Hepatocyte (in vitro differentiated cells): ENCODE results near the gene GLRX. TPM values are rescaled to one million over a fixed set of nuclear protein-coding genes. Genes with fewer than 3 reads are reported as not detected.
"Not testable (repeated sequence)": the region's sequence is repeated elsewhere in the genome, so short reads cannot be mapped to it uniquely, and the experiment has no call there.

ENCODE experiments used
- DNase-seq: peaks from one replicate; pipeline ENCODE4 v3.0.0-alpha.2; 2016; ENCODE audit warnings: low spot score
- H2AFZ ChIP-seq: fragments of 200-600 bp; sonication (generic); 2 replicates; pipeline ENCODE4 v1.6.0; 2016; ENCODE audit warnings: antibody characterized with exemption, mild to moderate bottlenecking
- H3K27ac ChIP-seq: fragments of 200-600 bp; sonication (generic); 2 replicates; pipeline ENCODE4 v1.5.1; 2016; ENCODE audit warnings: mild to moderate bottlenecking
- H3K27me3 ChIP-seq: fragments of 200-600 bp; sonication (generic); 2 replicates; pipeline ENCODE4 v1.6.1; 2016
- H3K36me3 ChIP-seq: fragments of 200-600 bp; sonication (generic); replicated peaks from 2 replicates; pipeline ENCODE4 v1.5.1; 2016; ENCODE audit warnings: low read depth; ENCODE audit not compliant: insufficient read depth
- H3K4me1 ChIP-seq: fragments of 200-600 bp; sonication (generic); 2 replicates; pipeline ENCODE4 v1.5.1; 2016; ENCODE audit warnings: mild to moderate bottlenecking, moderate library complexity; ENCODE audit not compliant: insufficient read depth
- H3K4me2 ChIP-seq: fragments of 200-600 bp; sonication (generic); 2 replicates; pipeline ENCODE4 v1.6.0; 2016
- H3K4me3 ChIP-seq: fragments of 200-600 bp; sonication (generic); 2 replicates; pipeline ENCODE4 v1.5.1; 2016; ENCODE audit warnings: mild to moderate bottlenecking
- H3K79me2 ChIP-seq: fragments of 200-600 bp; sonication (generic); 2 replicates; pipeline ENCODE4 v1.6.0; 2017; ENCODE audit warnings: mild to moderate bottlenecking
- H3K9me2 ChIP-seq: fragments of 200-600 bp; sonication (generic); replicated peaks from 2 replicates; pipeline ENCODE4 v1.6.0; 2017; ENCODE audit warnings: mild to moderate bottlenecking; ENCODE audit not compliant: insufficient read depth
- H3K9me3 ChIP-seq: fragments of 200-600 bp; sonication (generic); 2 replicates; pipeline ENCODE4 v1.5.1; 2016; ENCODE audit warnings: low read depth, mild to moderate bottlenecking
- H4K20me1 ChIP-seq: fragments of 200-600 bp; sonication (generic); 2 replicates; pipeline ENCODE4 v1.6.0; 2016; ENCODE audit warnings: mild to moderate bottlenecking; ENCODE audit not compliant: insufficient read depth, poor library complexity, severe bottlenecking
- EZH2 ChIP-seq: fragments of 200-600 bp; sonication (generic); IDR thresholded peaks from 2 replicates; pipeline ENCODE4 v1.6.1; 2016; ENCODE audit warnings: antibody characterized with exemption, mild to moderate bottlenecking, borderline replicate concordance
- EZH2phosphoT487 ChIP-seq: fragments of 200-600 bp; sonication (generic); IDR thresholded peaks from one replicate; pipeline ENCODE4 v1.6.1; 2018; ENCODE audit warnings: antibody characterized with exemption, mild to moderate bottlenecking, low read depth, moderate library complexity; ENCODE audit not compliant: unreplicated experiment, severe bottlenecking
- WGBS: methylation state at CpG from one replicate; pipeline ENCODE4 v1.1.6; 2016; ENCODE audit warnings: low lambda C conversion rate; ENCODE audit errors: missing lambda C conversion rate; 5-methylcytosine and 5-hydroxymethylcytosine counted together
- polyA plus RNA-seq: library from polyadenylated mRNA; unstranded; fragments of >200 nt; fragmentation: Nextera tagmentation; extraction: Ambion mirVana; gene quantifications from 2 replicates; pipeline ENCODE4 v1.2.1, GENCODE V29; 2016
- total RNA-seq: library from RNA; depleted of rRNA; stranded (reverse); fragments of >200 nt; gene quantifications from 2 replicates; pipeline ENCODE4 v1.2.3, GENCODE V29; 2014
- TF ChIP-seq, protein P1 (sequence below): fragments of 200-600 bp; sonication (generic); IDR thresholded peaks from 2 replicates; pipeline ENCODE4 v1.5.1; 2016; ENCODE audit warnings: antibody characterized with exemption, mild to moderate bottlenecking; ENCODE audit not compliant: poor library complexity

GLRX gene
- total RNA-seq, result 57.8 and 79.1 TPM in 2 replicates
- polyA plus RNA-seq, result 101 and 103 TPM in 2 replicates

DNA sequence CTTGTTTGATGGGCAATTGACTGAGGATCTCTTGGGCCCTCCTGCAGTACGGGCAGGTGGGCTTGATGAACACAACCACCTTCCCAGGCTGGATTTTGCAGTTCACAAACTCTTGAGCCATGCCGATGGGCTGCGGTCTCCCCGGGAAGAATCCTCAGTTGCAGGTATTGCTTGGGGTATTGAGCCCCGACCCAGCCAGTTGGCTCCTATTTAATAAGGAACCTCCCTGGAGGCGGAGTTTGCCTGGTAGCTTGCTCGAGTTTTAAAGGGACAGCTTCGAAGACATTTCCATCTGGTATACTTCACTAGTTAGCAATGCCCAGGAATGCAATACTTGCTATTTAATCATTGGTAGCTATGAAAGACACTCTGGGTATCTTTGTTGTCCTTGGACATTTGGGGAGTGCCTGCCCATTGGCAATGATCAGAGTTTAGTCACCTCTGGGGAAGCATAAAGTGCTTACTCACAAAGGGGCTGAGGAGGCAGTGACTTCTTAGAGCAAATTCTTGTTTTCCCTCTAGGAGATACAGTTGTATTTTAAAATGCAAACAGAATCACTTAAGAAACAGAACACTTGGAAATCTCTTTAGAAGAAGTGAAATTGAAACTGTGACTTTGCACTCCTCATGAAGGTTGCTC lies at the start of gene GLRX:
Gene GLRX (minus strand): TSS at position 185 of the 640 bp plus-strand sequence. CDS start 64 bp downstream, at position 121.
- H4K20me1 ChIP-seq, result peaks cover 4% of the 10 kb centered on the region
- H2AFZ ChIP-seq, result peak within 1 kb of the TSS; percentile 61
- H3K79me2 ChIP-seq, result peaks cover 42% of the 10 kb centered on the region
- H3K9me2 ChIP-seq, result no peaks in the 10 kb centered on the region
- H3K4me3 ChIP-seq, result peak within 1 kb of the TSS; percentile 75
- H3K4me2 ChIP-seq, result peak within 1 kb of the TSS; percentile 89
- peak within 1 kb of the TSS; percentile 95 for H3K27ac ChIP-seq
- H3K36me3 ChIP-seq, result no peaks in the 10 kb centered on the region
- TF ChIP-seq EZH2phosphoT487 (no peak), EZH2 (no peak)
- TF ChIP-seq, protein P1, sequence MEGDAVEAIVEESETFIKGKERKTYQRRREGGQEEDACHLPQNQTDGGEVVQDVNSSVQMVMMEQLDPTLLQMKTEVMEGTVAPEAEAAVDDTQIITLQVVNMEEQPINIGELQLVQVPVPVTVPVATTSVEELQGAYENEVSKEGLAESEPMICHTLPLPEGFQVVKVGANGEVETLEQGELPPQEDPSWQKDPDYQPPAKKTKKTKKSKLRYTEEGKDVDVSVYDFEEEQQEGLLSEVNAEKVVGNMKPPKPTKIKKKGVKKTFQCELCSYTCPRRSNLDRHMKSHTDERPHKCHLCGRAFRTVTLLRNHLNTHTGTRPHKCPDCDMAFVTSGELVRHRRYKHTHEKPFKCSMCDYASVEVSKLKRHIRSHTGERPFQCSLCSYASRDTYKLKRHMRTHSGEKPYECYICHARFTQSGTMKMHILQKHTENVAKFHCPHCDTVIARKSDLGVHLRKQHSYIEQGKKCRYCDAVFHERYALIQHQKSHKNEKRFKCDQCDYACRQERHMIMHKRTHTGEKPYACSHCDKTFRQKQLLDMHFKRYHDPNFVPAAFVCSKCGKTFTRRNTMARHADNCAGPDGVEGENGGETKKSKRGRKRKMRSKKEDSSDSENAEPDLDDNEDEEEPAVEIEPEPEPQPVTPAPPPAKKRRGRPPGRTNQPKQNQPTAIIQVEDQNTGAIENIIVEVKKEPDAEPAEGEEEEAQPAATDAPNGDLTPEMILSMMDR, result no peak
- peaks cover 39% of the 10 kb centered on the region for H3K4me1 ChIP-seq
- DNase-seq, result peak; percentile 85
- H3K27me3 ChIP-seq, result no peaks in the 10 kb centered on the region
- WGBS, result 0% methylated on average over 8 of the region's 8 CpGs
- H3K9me3 ChIP-seq, result no peaks in the 10 kb centered on the region

DNA sequence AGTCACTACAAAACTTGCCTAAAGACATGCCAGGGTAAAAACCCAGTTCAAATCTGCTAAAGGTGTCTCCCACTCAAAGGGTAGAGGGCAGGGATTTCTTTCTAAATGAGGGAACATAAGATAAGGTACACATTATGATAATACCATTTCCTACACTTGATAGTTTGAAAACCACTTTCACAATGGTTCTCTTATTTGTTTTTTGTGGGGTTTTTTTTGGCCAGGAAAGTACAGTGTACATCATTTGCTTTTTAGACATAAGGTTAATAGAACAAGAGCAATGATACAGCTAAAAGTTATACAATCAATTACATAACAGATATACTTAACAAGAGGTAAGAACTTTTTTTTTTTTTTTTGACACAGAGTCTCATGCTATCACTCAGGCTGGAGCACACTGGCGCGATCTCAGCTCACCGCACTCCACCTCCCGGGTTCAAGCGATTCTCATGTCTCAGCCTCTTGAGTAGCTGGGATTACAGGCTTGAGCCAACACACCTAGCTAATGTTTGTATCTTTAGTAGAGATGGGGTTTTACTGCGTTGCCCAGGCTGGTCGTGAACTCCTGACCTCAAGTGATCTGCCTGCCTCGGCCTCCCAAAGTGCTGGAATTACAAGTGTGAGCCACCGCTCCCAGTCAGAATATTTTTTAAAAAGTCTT lies 48.8 kb upstream of the GLRX start:
- H3K9me2 ChIP-seq, result no peaks in the 10 kb centered on the region
- H3K36me3 ChIP-seq, result no peaks in the 10 kb centered on the region
- H3K27me3 ChIP-seq, result no peaks in the 10 kb centered on the region
- TF ChIP-seq EZH2phosphoT487, result no peak
- WGBS, result 97% methylated on average over 9 of the region's 9 CpGs
- H3K4me1 ChIP-seq, result peaks cover 4% of the 10 kb centered on the region
- H2AFZ ChIP-seq, result no peak overlapping the region
- H3K9me3 ChIP-seq, result no peaks in the 10 kb centered on the region
- no peak for DNase-seq
- no peak overlapping the region for H3K4me2 ChIP-seq
- H4K20me1 ChIP-seq, result no peaks in the 10 kb centered on the region
- H3K79me2 ChIP-seq, result no peaks in the 10 kb centered on the region
- peak overlapping the region; percentile 18 for H3K27ac ChIP-seq
- no peak overlapping the region for H3K4me3 ChIP-seq

DNA sequence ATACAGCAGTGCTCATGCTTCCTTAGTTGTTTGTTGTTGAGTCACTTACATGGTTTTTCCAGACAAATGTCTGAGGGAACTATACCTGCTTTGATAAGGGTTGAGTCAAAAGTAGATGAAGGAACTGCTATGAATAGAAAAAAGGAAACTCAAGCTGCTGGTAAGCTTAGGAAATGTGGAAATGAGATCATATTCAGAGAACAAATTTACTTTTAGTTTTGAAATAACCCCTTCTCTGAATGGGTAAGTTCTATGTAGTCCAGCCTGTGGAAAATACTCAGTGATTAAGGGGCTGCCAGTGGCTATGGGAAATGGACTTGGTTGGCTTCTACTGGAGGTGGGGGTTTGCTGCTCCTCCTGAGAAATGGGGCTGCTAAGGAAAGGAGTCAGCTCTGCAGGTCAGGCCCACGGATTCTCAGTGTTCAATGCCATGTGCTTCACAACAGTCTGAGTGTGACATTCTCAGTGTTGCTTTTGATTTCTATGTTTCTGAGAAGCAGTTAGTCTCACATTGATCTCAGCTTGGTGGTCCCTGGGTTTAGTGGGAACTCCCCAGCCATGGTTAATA lies 47.7 kb upstream of the GLRX start:
- H4K20me1 ChIP-seq, result no peaks in the 10 kb centered on the region
- no peaks in the 10 kb centered on the region for H3K79me2 ChIP-seq
- H3K4me1 ChIP-seq, result peaks cover 11% of the 10 kb centered on the region
- H3K9me2 ChIP-seq, result no peaks in the 10 kb centered on the region
- H3K4me2 ChIP-seq, result no peak overlapping the region
- H3K27me3 ChIP-seq, result no peaks in the 10 kb centered on the region
- TF ChIP-seq EZH2phosphoT487, result no peak
- no peak for TF ChIP-seq EZH2
- TF ChIP-seq, protein P1, result no peak
- H2AFZ ChIP-seq, result no peak overlapping the region
- H3K9me3 ChIP-seq, result no peaks in the 10 kb centered on the region
- no peaks in the 10 kb centered on the region for H3K36me3 ChIP-seq
- DNase-seq, result no peak
- H3K27ac ChIP-seq, result peak overlapping the region; percentile 18
- WGBS, result 77% methylated on average over 1 of the region's 1 CpG
- H3K4me3 ChIP-seq, result no peak overlapping the region

GRCh38 chr5:95869173-95869855 lies 46.8 kb upstream of the GLRX start:
- not testable (repeated sequence) for H3K4me2 ChIP-seq, H3K27ac ChIP-seq, H3K27me3 ChIP-seq, H3K9me2 ChIP-seq, DNase-seq, H3K79me2 ChIP-seq, H4K20me1 ChIP-seq, H3K4me3 ChIP-seq, H3K9me3 ChIP-seq, H2AFZ ChIP-seq, H3K36me3 ChIP-seq
- 82% methylated on average over 3 of the region's 3 CpGs for WGBS
- H3K4me1 ChIP-seq, result peaks cover 17% of the 10 kb centered on the region
